Bone marrow (tissue), 2 donors: ENCODE data around the gene NVL.

ENCODE experiments used
- DNase-seq, 2 donors: peaks; one replicate each; lab custom pipeline; 2025; lab: John Stamatoyannopoulos, UW

The NVL gene

DNA sequence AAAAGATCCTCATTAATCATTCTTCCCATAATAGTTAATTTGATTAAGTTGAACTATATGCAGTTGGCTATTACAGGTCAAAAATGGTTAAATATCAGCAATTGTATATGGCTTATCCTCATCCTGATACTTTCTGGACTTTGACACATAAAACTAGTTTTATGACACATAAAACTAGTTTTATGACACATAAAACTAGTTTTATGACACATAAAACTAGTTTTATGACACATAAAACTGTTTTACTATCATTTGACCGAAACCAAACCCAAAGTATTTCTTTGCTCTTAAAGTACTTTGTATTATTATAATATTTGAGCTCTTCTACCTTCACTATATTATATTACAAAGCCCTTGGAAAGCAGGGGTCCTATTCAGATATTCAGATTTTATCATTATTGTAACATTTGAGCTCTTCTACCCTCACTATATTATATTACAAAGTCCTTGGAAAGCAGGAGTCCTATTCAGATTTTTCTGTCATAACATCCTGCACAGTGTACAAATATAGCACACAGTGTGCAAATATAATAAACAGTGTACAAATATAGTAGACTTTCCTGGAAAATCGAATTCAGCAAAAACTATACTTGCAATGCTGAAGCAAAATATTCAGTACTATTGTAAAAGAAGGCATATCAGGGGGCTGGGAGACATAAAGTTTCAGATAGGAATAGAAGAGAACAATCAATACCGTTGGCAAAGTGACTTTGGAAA lies 53.0 kb downstream of the NVL start:
- no peak for DNase-seq

DNA sequence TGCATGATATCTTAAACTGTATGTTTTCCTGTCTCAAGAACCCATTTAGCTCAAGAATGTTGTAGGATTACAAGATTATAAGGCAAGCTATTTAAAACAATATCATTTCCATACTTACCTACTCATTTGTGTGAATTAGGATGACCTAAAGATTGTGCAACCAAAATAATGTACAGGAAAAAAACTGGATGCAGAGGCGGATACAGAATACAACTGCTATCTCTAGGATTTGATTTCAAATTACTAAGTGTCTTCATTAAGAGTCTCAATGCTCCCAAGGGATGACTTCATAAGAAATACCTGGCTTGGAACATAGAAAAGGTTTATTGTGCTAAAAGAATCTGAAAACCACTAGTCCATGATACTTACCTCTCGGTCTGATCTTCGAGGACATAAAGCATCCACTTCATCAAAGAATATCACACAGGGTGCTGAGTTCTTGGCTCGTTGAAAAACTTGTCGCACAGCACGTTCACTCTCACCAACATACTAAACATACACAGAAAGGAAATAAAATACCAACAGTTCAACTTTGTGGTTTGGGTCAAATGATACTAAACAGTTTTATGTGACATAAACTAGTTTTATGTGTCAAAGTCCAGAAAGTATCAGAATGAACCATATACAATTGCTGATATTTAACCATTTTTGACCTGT lies 54.9 kb downstream of the NVL start:
- DNase-seq, result no peak

DNA sequence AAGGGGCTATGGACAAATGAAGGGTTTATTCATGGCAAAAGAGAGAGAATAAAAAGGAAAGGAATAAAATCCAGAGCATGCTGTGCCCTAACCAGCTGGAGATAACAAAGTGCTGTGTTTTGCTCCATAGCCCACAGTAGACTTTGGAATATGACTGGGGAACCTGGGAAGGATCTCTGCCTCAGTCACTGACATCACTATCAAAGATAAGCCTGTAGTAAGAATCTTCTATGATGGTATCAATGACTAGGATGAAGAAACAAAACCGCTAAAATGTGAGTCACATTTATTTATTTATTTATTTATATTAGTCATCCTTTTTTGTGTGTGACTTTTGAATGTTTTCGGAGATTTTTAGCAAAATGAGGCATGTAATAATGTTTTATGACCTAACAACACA lies 56.3 kb downstream of the NVL start:
- DNase-seq, result no peak

DNA sequence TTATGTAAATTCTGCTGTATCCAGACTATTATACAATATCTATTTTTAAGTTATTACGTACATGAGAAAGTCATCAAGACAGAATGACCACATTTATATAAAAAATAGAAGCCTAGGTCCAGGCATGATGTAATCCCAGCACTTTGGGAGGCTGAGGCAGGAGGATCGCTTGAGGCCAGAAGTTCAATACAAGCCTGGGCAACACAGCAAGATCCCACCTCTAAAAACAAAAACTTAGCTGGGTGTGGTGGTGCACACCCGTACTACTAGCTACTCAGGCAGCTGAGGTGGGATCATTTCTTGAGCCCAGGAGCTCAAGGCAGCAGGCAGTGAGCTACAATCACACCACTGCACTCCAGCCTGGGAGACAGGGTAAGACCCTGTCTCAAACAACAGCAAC lies 58.9 kb downstream of the NVL start:
- DNase-seq, result no peak

DNA sequence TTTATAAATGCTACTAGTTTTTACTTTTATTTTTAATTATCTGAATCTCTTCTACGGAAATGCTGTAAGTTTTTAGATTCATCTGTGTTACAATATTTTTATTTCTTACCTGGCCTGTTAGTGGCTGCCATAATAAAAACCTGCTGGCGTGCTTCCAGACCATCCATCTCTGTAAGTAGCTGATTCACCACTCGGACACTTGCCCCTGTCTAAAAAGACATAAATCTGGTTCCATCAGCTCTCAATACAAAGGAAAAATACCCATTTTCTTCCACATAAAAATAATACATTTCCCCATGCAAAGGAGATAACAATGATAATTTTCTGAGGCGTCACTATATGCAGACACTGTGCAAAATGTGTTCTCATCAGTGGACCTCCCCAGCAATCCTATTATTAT lies 62.0 kb downstream of the NVL start:
- DNase-seq, result no peak

DNA sequence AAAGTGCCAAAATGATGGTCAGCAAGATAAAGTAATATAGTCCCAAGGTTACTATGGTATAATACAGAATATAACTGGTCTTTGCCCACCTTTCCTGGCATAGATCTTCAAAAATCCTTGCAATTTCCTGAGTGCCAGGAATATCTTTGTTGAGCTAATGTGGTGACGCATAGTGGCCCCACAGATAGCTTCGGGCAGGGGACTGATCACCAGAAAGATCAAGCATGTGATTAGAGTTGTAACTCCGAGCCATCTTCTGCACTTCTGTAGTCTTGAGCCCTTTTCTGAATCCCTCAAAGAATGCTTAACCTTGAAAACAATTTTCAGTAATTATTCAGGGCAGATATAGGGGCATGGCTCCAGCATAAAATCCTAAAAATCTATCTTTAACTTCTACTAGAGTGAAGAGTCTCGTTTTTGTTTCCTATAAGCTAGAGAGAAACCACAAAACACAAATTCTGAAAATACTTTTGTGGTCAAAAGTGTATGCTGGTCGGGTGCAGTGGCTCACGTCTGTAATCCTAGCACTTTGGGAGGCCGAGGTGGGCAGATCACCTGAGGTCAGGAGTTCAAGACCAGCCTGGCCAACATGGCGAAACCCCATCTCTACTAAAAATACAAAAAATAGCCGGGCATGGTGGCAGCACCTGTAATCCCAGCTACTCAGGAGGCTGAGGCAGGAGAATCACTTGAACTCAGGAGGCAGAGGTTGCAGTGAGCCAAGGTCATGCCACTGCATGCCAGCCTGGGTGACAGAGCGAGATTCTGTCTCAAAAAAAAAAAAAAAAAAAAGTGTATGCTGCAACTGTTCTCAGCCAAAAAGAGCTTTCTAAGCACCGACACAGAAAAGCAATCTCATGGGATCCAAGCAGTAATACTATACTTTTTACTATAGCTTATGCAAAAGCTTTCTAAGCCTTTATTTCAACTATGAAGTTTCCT lies 62.8 kb downstream of the NVL start:
- DNase-seq, result no peak

DNA sequence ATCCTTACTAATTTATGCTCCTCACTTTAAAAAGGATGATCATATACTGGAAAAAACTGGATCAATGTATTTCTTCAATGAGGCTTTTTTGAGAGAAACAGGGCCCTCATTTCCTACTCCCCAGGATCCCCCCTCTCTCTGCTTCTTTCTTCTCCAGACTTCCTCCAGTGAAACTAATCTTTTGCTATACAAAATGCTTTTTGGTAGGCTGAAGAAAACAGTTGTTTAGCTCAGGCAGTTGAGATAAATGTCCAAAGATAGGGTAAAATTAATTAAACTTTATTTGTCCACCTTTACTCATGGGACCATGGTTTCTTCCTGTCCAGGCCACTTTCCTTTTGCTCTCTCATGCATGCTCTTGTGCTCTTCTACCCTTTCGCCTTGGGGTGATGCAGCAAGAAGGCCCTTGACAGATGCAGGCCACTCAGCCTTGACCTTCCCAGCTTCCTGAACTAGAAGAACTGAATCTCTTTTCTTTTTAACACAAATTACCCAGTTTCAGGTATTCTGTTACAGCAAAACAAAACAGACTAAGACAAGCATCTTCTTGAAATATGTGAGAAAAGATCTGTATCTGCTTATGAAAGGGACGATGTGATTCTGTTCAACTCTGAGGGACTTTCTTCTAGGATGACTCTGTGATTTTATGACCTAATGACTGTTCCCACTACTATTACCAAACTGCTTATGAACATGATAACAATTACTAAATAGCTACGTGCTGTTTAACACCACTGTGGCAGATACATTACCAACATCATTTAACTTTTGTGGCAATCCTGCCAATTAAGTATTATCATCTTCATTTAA lies 63.7 kb downstream of the NVL start:
- no peak for DNase-seq

DNA sequence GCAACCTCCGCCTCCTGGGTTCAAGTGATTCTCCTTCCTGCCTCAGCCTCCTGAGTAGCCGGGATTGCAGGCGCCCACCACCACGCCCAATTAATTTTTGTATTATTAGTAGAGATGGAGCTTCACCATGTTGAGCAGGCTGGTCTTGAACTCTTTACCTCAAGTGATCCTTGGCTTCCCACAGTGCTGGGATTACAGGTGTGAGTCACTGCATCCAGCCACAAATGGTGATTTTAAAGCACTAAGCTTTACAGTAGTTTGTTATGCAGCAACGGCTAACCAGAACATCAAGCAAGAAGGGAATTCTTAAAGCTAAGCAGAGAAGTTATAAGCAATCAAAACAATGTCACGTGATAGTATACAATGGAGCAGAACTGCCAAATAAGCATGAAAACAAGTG lies 65.7 kb downstream of the NVL start:
- no peak for DNase-seq

DNA sequence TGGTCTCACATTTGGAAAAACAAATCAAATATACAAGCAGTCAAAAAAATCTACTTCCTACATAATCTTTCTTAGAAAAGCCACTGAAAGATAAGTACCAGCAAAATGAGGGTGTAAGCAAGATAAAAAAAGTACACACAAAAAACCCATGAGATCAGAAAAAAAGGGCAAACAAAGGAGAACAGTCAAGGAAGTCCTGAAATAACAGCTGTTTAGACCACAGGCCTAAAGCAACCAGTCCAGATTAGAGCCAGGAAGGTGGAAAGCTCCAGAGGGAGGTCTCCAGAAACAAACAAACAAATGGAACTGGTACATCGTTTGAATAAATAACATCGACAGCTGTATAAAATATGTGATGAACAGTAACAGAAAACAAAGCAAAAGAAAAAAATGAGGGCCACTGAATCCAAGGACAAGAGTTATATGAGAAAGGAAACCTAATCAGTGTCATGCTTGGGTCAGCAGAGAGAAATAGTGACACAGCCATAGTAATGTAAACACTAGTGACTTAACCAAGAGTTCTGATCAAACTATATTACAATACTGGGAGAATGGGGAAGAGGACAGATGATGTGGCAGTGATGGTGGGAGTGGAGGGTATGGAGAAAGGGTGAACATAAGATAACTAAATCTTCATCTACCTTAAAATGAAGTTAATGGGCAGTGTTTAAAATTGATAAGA lies 67.5 kb downstream of the NVL start:
- no peak for DNase-seq

DNA sequence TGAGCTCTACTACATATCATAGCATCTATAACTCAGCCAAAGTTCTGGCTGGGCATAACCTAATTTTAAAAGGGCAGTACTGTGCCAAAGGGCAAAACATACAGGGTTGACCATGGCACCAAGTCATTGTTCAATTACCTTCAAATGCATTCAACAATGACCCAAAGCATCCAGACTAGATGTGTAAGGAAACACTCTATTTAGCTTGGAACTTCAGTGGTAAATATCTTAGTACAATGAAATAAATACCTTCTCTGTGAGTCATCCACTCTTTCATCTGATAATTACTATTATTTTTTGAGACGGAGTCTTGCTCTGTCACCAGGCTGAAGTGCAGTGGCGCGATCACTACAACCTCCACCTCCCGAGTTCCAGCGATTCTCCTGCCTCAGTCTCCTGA lies 70.0 kb downstream of the NVL start:
- no peak for DNase-seq

DNA sequence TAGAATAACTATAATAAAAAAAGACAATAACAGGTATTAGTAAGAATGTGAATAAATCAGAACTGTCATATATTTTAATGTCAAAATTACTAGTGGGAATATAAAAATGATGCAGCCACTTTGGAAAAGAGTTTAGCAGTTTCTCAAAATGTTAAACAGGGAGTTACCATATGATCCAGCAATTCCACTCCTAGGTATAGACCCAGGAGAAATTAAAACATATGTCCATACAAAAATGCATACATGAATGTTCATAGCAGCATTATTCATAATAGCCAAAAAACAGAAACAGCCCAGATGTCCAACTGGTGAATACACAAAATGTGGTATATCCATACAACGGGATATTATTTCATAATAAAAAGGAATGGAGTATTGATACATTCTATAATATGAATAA lies 71.6 kb downstream of the NVL start:
- no peak for DNase-seq

DNA sequence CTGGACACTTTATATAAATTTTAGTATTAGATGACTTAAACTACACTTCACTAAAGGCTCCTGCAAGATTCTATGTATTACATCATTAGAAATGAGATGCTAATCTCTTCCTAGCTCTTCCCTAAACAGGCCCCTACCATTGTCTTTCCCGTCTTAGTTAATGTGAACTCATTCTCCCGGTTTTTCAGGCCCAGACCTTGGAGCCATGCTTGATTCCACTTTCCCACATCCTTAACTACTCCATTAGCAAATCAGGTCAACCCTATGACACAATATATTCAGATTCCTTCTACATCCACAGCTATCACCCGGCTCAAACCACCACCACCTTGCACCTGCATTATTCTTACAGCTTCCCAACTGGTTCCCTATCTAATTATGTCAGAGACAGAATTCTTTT lies 73.3 kb downstream of the NVL start:
- DNase-seq, result no peak

DNA sequence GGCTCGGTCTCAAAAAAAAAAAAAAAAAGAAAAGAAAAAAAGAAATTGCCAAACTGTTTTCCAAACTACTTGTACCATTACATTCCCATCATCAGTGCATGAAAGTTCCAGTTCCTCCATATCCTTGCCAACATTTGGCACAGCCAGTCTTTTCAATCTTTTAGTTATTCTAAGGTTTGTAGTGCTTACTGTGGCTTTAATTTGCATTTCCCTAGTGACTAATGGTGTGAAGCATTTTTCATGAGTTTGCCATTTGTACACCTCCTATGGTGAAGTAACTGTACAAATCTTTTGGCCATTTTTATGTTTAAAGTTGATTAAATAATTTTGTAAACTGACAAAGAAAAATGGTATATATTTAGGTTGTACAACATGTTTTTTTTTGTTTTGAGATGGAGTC lies 76.3 kb downstream of the NVL start:
- DNase-seq, result no peak

DNA sequence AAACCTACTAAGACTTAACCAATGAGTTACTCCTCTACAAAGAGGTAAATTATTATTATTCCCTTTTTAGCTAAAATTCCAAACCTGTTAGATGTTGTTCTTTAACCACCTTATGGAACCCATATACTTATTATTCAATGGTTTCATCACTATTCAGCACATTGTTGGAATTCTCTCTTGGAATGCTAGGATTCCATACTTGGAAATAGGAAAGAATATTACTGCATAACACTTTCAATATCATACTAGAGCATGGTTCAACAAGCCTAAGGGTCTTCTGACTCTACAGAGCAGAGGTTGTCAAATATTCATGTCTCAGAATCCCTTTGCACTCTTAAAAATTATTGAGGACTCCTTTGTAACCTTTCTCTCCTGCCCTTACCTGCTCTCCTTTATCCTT lies 77.5 kb downstream of the NVL start:
- DNase-seq, result no peak

DNA sequence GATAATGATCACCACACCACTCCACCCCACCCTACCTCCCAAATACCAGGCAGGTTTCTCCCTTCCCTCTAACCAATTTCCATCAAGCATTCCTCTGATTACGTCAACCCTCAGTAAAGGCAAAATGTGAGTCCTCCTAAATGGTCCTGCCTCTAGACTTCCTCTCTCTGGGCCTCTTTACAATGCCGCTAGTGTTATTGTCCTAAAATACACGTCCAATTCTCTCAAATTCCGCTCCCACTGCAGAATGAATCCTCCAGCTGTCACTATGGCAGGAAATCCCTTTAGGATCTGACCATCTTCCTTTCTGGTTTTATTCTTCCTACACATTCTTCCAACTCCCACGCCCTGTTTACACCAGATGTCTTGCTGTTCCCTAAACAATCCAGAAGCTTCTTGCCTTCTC lies 78.2 kb downstream of the NVL start:
- no peak for DNase-seq

DNA sequence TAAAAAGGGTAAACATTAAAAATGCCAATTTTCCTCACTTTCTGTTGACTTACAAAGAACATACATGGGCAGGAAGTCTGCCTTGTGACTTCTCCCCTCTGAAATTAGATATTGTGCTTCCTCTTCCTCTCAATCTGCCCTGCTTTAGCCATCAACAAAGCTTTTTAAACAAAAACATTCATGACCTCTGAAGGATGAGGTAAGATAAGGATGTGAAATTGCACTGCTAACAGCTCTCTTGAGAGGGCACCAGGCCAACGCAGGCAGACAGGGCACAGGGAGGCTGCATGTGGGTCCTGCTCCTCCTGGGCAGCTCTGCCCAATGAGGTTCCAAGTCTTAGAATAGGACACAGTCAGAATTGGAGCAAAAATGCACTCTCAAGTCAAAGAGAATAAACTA lies 84.8 kb downstream of the NVL start:
- DNase-seq, result peak; percentile 6 to 72

DNA sequence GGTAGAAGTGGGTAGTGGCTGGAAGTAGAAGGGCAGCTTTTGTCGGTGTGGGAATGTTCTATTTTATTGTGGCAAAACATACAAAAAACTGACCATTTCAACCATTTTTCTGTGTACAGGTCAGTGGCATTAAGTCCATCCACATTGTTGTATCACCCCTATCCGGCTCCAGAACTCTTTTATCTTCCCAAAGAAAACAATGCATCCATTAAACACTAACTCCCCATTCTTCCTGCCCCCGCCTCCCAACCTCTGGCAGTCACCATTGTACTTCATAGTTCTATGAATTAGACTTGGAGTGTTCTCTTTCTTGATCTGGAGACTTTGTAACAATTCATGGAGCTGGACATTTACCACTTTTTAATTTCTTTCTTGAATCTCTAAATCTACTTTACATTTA lies 91.2 kb downstream of the NVL start:
- DNase-seq, result no peak

DNA sequence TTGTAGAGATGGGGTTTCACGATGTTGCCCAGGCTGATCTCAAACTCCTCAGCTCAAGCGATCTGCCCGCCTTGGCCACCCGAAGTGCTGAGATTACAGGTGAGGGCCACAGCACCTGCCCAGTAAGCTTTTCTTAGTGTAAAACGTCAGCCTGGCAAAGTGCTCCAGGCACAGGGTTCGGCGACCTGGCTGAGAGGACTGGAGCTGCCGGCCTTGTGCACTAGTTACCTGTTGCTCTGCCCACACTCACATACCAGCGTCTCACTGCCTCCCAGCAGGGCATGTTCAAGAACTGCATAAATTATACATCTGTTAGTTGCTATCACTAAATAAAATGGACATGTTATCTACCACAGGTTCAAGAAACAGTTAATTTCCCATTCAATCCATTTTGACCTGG lies 91.8 kb downstream of the NVL start:
- DNase-seq, result no peak

DNA sequence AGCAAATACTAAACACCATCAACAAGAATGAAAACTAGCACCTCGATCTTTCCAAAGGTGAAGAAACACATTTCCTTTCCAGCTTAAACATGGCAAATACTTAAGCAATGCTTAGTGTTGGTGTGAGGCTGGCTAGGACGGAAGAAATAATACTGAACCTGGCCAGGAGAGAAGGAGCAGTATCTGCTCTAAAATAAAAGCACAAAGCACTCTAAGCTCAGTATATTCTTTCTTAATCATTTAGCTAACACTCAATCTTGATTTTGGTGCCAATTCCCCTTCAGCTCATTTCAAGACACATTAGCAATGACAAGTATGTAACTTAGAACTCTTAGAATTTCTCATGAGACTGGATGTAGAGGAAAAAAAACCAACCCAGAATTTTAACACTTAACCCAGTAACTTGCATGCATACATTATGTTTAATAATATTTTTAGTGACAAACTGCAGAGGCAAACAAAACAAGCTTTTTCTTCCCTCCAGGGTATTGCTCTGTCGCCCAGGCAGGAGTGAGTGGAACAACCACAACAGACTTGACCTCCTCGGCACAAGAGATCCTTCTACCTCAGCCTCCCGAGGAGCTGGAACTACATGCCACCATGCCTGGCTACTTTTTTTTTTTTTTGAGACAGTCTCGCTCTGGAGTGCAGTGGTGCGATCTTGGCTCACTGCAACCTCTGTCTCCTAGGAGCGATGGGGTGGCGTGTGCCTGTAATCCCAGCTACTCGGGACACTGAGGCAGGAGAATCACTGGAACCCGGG lies 92.7 kb downstream of the NVL start:
- DNase-seq, result no peak

DNA sequence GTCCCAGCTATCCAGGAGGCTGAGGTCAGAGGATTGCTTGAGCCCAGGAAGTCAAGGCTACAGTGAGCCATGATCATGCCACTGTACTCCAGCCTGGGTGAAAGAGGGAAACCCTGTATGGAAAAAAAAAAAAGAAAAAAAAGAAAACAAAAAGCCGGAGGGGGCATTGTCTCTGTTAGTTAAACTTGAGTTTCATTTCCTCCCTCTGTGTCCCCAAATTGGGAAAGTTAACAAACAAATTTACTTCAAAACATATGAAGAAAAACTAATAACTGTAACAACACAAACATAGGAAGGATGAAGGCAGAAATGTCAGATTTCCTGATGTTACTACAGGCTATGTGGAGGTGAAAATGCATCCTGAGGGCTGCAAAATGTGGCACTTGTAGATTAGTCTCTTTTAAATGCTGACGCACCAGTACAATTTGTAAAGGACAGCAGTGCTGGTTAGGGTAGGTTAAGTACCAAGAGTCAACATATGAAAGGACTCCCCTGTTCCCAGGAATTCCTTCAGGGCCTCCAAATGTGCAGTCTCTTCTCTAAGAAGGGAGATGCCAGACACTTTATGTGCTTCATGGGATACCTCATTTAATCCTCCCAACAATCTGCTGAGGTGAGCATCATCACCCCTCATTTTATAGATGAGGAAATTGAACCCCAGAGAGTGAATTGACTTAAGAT lies 94.0 kb downstream of the NVL start:
- DNase-seq, result no peak
